HG03439 (cell line): ENCODE data around the gene ILK.

ENCODE experiments used
- ATAC-seq: cut with Tn5 transposase; IDR thresholded peaks from one replicate; pipeline ENCODE4 v1.9.1; 2021; ENCODE audit warnings: mild to moderate bottlenecking, moderate library complexity; ENCODE audit not compliant: unreplicated experiment

Gene ILK

DNA sequence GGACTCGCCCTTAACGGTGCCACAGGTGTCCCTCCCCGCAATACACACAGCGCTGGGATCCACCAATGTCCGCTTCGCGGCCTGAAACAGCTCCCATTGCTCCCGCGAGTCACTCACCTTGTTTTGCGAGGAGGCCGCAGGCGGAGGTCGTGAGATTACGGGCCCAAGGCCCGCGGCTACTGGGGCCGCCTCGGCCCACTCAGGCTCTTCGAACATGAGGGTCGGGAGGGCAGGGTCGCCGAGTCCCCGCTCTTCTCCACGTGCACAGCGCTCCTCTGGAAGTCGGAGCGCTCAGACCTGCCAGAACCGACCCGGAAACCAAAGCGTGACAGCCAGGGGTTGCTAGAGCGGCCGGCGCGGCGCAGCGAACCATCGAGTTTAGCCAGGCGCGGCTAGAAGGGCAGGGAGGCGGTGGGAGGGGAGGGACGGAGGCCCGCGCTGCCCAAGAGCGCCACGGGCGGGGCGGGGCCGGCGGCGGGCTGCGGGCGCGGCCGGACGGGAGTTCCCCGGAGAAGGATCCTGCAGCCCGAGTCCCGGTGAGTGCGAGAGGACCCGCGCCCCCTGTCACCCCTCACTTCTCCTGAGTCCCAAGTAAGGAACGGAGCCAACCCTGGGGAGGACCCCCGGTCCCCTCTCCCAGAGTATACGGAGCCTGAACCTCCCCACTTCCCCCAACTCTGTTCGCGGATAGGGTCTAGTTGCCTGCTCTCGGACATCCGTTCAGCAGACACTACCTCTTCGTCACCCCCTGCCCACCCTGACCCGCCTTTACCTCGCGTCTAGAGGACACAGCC, at the start of gene ILK, which contains the start of gene RRP8:
Gene ILK, plus strand, starts transcription at position 488 of the 794 bp plus-strand sequence. CDS start 498 bp downstream, outside the sequence.
Gene RRP8, minus strand, starts transcription at position 330 of the 794 bp plus-strand sequence. Its CDS starts 114 bp downstream, at position 216.
- ATAC-seq, result peak; percentile 70

GRCh38 chr11:6554828-6555706, 48.5 kb upstream of the ILK start:
- ATAC-seq, result no peak

- ATAC-seq, result no peak
Measured at GRCh38 chr11:6556139-6556949, 47.2 kb upstream of the ILK start.

DNA sequence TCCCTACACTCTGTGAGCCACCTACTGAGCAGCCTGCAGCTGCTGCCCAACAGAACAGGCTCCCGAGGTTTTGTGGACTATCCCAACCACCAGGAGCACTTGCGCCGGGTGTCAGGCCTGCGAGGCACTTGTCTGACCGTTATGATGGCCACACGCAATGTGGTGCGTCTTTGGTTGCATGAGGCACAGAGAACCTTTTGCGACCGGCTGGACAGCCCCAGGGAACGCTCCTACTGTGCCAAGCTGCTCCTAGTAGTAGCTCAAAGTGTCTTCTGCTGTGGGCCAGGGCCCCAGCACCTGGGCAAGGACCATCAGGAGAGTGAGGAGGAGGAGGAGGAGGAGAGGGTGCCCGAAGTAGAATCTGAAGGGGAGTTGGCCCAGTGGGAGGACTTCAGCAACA, 46.5 kb upstream of the ILK start:
- no peak for ATAC-seq

DNA sequence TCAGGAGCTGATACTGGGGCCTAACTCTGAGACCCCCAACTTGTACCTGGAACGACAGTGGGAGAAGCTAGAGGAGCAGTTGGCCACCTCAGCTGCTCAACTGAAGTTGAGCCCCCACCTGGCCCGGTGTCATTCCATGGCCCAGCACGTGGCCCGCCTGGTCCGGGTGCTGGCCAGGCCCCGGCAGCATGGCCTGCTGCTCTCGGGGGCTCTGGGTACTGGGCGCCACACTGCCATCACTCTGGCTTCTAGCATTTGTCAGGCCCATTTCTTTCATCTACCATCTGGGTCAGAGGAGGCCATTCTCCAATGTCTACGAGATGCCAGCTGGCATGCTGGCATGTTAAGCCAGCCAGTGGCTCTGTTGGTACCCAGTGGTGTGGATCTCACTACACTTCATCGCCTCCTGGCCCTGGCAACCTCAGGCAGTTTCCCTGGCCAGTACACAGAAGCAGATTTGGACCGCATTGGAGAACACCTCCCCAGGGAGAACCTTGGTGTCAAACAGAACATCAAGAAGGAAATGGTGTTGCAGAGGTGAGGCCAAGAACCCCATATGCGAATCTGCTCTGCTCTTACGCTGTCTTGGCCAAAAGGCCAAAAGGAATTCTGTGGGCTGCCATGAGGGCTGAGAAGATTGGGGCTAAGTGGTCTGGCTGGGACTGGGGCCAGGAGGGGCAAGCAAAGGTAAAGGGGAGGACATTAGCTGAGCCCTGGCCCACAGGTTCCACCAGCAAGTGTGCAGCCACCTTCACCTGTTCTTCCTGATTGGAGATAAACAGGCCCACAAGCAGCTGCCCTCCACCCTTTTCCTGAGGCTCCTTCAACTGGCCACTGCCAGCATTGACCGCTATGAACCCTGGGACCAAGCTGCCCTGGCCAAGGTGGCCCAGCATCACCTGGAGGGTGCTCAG, 45.6 kb upstream of the ILK start:
- no peak for ATAC-seq

DNA sequence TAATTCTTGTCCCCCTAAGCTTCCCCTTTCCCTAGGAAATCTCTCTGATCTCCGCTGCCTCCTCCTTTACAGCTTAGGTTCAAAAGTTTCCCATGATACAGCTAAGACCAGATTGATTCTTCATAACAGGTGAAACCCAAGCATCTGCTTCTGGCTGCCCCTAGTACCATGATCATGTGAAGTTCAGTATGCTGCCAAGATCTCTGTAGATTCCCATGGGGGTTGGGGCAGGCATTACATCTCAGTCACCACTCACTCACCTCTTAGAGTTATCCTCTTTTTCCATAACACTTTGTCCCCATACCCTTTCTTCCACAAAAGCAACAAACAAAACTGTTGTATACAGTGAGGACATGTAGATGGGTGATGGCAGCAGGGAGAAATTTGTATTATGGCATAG, 44.2 kb upstream of the ILK start:
- ATAC-seq, result no peak

- ATAC-seq, result no peak
Measured at GRCh38 chr11:6561288-6561687, 42.3 kb upstream of the ILK start.

- no peak for ATAC-seq
Measured at GRCh38 chr11:6563121-6563619, 40.4 kb upstream of the ILK start.

GRCh38 chr11:6563667-6564066, 39.9 kb upstream of the ILK start:
- ATAC-seq, result no peak

DNA sequence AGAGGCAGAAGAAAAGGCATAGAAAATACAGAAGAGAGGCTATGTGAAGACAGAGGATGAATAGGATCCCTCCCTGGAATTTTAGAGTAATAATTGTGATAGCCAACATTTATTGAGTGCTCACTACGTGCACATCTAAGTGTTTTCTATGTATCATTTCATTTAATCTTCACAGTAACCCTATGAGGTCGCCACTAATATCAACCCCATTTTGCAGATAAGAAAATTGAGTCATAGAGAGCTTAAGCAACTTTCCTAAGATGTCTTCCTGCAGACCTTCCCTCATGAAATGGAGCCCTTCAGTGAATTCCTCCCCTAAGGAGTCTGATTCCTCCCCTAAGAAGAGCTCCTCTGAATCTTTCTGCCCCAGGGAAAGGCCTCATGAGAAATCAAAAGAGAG, 38.2 kb upstream of the ILK start:
- ATAC-seq, result no peak

DNA sequence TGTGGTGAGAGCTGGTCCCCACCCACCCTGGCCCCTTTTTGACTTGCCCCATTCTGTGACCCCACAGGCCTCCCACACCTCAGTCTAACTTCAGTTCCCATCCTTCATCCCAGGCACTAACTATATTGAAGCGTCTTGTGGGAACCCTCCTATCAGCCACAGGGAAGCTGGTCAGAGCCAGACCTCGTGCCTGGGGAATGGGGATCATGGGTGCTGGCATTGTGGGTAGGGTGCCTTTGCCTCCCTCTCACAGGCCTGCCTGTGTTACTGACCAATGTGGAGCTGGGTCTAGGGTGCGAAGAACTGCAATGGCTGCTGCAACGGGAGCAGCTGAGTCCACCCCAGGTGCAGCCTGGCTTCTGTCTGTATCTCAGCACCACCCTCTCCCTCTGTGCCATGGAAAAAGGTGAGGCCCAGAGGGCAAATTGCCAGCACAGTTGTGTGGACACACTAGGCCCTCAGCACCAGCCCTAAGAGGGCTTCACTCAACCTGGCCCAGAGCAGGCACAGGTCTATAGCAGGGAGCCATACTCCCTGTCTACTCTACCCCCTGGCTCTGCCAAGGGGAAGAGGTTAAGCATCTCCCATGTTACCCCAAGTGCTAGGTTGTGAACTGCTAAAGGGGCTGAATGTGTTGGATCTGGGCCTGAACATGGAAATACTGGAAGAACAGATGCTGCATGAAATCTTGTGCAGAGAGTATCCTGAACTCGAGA, 37.4 kb upstream of the ILK start:
- no peak for ATAC-seq

DNA sequence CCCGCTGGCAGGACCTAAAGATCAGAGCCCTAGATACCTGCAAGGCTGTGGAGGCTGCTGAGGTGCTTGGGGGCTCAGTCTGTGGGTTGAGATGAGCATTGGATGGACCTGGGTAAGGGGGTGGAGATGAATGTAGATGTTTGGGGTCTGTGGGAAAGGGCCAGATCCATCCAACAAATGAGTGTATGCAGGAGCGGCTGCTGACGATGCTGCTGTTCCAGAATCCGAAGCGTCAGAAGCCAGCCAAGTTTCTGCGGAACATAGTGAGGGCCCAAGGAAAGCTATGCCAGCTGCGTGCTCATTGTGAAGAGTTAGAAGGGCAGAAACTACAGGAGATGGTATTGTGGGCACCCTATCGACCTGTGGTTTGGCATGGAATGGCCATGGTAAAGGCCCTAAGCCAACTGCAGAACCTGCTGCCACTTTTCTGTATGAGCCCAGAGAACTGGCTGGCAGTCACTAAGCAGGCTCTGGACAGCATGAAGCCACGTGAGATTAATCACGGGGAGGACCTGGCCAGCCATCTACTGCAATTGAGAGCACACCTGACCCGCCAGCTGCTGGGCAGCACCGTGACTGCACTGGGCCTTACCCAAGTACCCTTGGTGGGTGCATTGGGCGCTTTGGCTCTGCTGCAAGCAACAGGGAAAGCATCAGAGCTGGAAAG, 36.7 kb upstream of the ILK start:
- ATAC-seq, result no peak

DNA sequence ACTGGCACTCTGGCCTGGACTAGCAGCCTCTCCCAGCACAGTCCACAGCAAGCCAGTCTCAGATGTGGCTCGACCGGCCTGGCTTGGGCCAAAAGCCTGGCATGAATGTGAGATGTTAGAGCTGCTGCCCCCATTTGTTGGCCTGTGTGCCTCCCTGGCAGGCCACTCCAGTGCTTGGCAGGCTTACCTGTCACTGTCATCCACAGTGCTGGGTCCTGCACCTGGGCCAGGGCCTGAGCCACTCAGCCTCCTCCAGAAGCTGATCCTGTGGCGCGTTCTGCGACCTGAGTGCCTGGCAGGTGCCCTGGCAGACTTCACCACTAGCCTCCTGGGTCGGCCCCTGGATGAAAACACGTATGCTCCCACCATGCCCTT, 36.2 kb upstream of the ILK start:
- ATAC-seq, result no peak

DNA sequence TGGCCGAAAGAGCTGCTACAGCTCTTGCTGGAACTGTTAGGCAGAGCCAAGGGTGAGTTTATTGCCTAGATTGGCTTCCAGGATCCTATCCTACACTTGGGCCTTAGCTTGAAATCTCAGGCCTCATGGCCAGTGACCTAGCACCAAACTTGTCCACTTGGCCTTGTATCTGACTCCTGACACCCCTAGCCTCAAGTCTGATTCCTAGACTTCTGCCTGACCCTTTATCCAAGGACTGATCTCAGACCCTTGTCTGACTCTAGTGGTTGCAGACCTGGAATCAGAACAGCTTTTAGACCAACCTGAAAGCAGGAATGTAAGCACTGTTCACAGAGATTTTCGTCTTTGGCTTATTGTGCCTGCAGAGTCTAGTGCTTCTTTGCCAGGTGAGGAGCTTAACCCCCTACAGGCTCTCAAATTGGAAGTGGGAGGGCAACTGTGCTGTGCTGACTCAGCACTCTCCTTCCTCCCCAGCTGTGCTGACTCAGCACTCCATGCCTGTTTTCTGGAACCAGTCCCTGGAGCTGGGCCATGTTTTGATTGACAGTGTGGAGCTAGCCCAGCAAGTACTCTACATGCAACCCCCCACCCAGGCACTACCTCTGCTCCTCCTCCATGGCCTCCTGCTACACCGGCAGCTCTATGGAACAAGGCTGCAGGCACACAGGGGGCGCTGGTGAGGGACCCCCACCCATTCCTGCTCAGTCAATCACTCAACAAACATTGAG, 35.2 kb upstream of the ILK start:
- ATAC-seq, result no peak

GRCh38 chr11:6569706-6570105, 33.9 kb upstream of the ILK start:
- no peak for ATAC-seq

DNA sequence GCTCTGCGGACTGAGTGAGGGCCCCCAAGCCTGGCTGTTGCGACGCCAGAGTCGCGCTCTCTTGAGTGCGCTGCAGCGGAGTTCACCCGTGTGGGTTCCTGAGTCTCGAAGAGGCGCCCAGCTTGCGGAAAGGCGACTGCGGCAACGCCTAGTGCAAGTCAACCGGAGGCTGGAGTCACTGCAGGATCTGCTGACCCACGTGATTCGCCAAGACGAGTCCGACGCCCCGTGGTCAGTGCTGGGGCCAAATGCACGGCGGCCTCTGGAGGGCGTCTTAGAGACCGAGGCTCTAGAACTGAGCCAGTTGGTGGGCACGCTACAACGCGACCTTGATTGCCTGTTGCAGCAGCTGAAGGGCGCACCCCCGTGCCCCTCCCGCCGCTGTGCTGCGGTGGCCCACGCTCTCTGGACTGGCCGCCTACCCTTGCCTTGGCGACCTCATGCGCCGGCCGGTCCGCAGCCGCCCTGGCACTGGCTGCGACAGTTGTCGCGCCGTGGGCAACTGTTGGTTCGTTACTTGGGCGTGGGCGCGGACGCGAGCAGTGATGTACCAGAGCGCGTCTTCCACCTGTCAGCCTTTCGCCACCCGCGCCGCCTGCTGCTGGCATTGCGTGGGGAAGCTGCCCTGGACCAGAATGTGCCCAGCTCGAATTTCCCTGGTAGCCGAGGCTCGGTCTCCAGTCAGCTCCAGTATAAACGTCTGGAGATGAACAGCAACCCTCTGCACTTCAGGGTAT, 32.7 kb upstream of the ILK start:
- ATAC-seq, result no peak

GRCh38 chr11:6571434-6572008, 32.1 kb upstream of the ILK start:
- no peak for ATAC-seq
